K562 (cell line): ENCODE measurements around the gene SENP7. TPM values are rescaled to one million over a fixed set of nuclear protein-coding genes. Genes with fewer than 3 reads are reported as not detected.

ENCODE experiments used
- ATAC-seq: fragments of 200-7000 bp; cut with Tn5 transposase; 3 replicates; pipeline ENCODE4 v1.9.1; 2020; ENCODE audit warnings: moderate library complexity
- BruUV-seq: library from RNA; stranded (reverse); fragments of 400-500 nt; replicated peaks from 2 replicates; lab custom pipeline; 2021; lab: Mats Ljungman, UMichigan
- CTCF ChIA-PET: fragments of 300-600 bp; formaldehyde crosslinking; extraction: SDS; loops from one replicate; lab custom pipeline; 2021; ENCODE audit warnings: low intra/inter-chr PET ratio; lab: Yijun Ruan, JAX
- POLR2A ChIA-PET: fragments of 300-600, 350-650 bp; sonication (Branson Sonifier 250); formaldehyde crosslinking; extraction: SDS; loops from one replicate; lab custom pipeline; 2021; ENCODE audit warnings: antibody characterized with exemption, inconsistent platforms; lab: Yijun Ruan, JAX
- DNase-seq, 4 experiments: peaks; one replicate each; pipeline versions ENCODE4 v3.0.0 to v3.0.0-alpha.2; 2011 to 2018; ENCODE audit warnings: low spot score in 3 of 4, mixed read lengths in 3 of 4; ENCODE audit errors: extremely low read depth in 1 of 4
- FAIRE-seq: peaks from 2 replicates; lab custom pipeline; 2011; peaks lifted over from hg19 to GRCh38; lab: Jason Lieb, UNC
- H2AFZ ChIP-seq: 2 replicates; pipeline ENCODE4 v1.6.0; 2011; ENCODE audit warnings: low read depth, low read length, control low read depth, inconsistent platforms
- H3K27ac ChIP-seq: fragments of 200-600 bp; 3 replicates; pipeline ENCODE4 v1.8.0; 2011; ENCODE audit warnings: low read depth, mild to moderate bottlenecking, control low read depth, inconsistent platforms, low read length, moderate library complexity, mixed read lengths; ENCODE audit errors: extremely low read depth
- H3K27me3 ChIP-seq, 2 experiments: fragments of 300-600 bp in 1 of 2; 2 replicates in 1 of 2; 3 replicates in 1 of 2; pipeline versions ENCODE4 v1.6.0 to v1.8.0; 2011; ENCODE audit warnings: inconsistent platforms in 2 of 2, low read length in 2 of 2, mild to moderate bottlenecking in 1 of 2, mixed read lengths in 1 of 2, moderate library complexity in 1 of 2; ENCODE audit not compliant: control insufficient read depth in 2 of 2, insufficient read depth in 2 of 2
- H3K36me3 ChIP-seq: fragments of 300-600 bp; 3 replicates; pipeline ENCODE4 v1.8.0; 2011; ENCODE audit warnings: mild to moderate bottlenecking, low read length, inconsistent platforms; ENCODE audit not compliant: control insufficient read depth, insufficient read depth
- H3K4me1 ChIP-seq, 2 experiments: fragments of 200-600 bp in 1 of 2; replicated peaks in 1 of 2; 2 replicates in 1 of 2; 3 replicates in 1 of 2; pipeline versions ENCODE4 v1.5.1 to v1.8.0; 2011; ENCODE audit warnings: inconsistent platforms in 2 of 2, low read length in 2 of 2, mild to moderate bottlenecking in 1 of 2, mixed read lengths in 1 of 2, moderate library complexity in 1 of 2; ENCODE audit not compliant: control insufficient read depth in 2 of 2, insufficient read depth in 2 of 2
- H3K4me2 ChIP-seq: 2 replicates; pipeline ENCODE4 v1.6.1; 2011; ENCODE audit warnings: low read length, control low read depth, inconsistent platforms, mixed read lengths; ENCODE audit not compliant: insufficient read depth
- H3K4me3 ChIP-seq: fragments of 200-600 bp; sonication (generic), shearing (Covaris generic); 2 replicates; pipeline ENCODE4 v1.5.1; 2016; ENCODE audit warnings: control low read depth, inconsistent platforms
- H3K79me2 ChIP-seq: fragments of 200-600 bp; 3 replicates; pipeline ENCODE4 v1.8.0; 2011; ENCODE audit warnings: low read length, inconsistent platforms; ENCODE audit not compliant: control insufficient read depth, insufficient read depth
- H3K9ac ChIP-seq, 2 experiments: 2 replicates each; pipeline versions ENCODE4 v1.6.0 to v1.6.1; 2011; ENCODE audit warnings: low read depth in 2 of 2, low read length in 2 of 2, control low read depth in 1 of 2, inconsistent platforms in 1 of 2, mild to moderate bottlenecking in 1 of 2, mixed read lengths in 1 of 2; ENCODE audit not compliant: insufficient read depth in 1 of 2
- H3K9me1 ChIP-seq: one replicate; pipeline ENCODE4 v1.6.0; 2011; ENCODE audit warnings: inconsistent platforms, mild to moderate bottlenecking, low read length, moderate library complexity; ENCODE audit not compliant: control insufficient read depth, insufficient read depth
- H3K9me3 ChIP-seq: replicated peaks from 2 replicates; pipeline ENCODE4 v1.5.1; 2011; ENCODE audit warnings: low read depth, low read length, inconsistent platforms; ENCODE audit not compliant: control insufficient read depth, insufficient read depth
- H4K20me1 ChIP-seq: replicated peaks from 2 replicates; pipeline ENCODE4 v1.6.1; 2011; ENCODE audit warnings: low read length, inconsistent platforms, mixed read lengths; ENCODE audit not compliant: control insufficient read depth, insufficient read depth
- FOSL1 ChIP-seq: fragments of 200-800 bp; sonication (Bioruptor generic); conservative IDR thresholded peaks from 2 replicates; pipeline ENCODE4 v1.6.1; 2016; ENCODE audit warnings: missing genetic modification characterization, missing compliant biosample characterization
- NCOA6 ChIP-seq: fragments of 450-650 bp; IDR thresholded peaks from 2 replicates; pipeline ENCODE4 v1.6.1; 2017; ENCODE audit warnings: mild to moderate bottlenecking
- PATZ1 ChIP-seq: fragments of 250-450 bp; sonication (Bioruptor Pico); IDR thresholded peaks from 2 replicates; pipeline ENCODE4 v1.5.0; 2020; ENCODE audit warnings: mild to moderate bottlenecking, borderline replicate concordance
- SIN3B ChIP-seq: fragments of 450-650 bp; IDR thresholded peaks from 2 replicates; pipeline ENCODE4 v1.6.1; 2017; ENCODE audit warnings: low read depth, mild to moderate bottlenecking, moderate library complexity
- TAF9B ChIP-seq: fragments of 450-650 bp; IDR thresholded peaks from 2 replicates; pipeline ENCODE4 v1.6.1; 2018; ENCODE audit warnings: mild to moderate bottlenecking; ENCODE audit not compliant: partially characterized antibody
- USF2 ChIP-seq: sonication (generic); formaldehyde crosslinking; IDR thresholded peaks from 2 replicates; pipeline ENCODE4 v1.5.0; 2020; ENCODE audit warnings: missing genetic modification reagents
- ZNF197 ChIP-seq: fragments of 200-800 bp; sonication (Bioruptor generic); IDR thresholded peaks from 2 replicates; pipeline ENCODE4 v1.6.1; 2016; ENCODE audit warnings: low read depth, missing genetic modification characterization, missing compliant biosample characterization
- ZNF263 ChIP-seq: sonication (generic); formaldehyde crosslinking; IDR thresholded peaks from 2 replicates; pipeline ENCODE4 v1.8.0; 2022; ENCODE audit warnings: mild to moderate bottlenecking, missing genetic modification reagents, borderline replicate concordance
- ZNF766 ChIP-seq: fragments of 200-800 bp; sonication (Bioruptor generic); conservative IDR thresholded peaks from 2 replicates; pipeline ENCODE4 v1.6.1; 2016; ENCODE audit warnings: missing genetic modification characterization, missing compliant biosample characterization
- WGBS: fragments of 100-300 bp; shearing (Covaris generic); methylation state at CpG from one replicate; pipeline ENCODE4 v1.1.6; 2016; ENCODE audit warnings: low coverage, mixed read lengths; ENCODE audit not compliant: insufficient coverage; ENCODE audit errors: missing lambda C conversion rate; 5-methylcytosine and 5-hydroxymethylcytosine counted together
- in situ Hi-C: fragments of 300-500 bp; cut with MboI; formaldehyde crosslinking; loops from 4 replicates; pipeline ENCODE4 v1.15.0; 2018; ENCODE audit warnings: inconsistent platforms, mixed read lengths
- intact Hi-C: fragments of 100-400 bp; cut with micrococcal nuclease; formaldehyde crosslinking; loops from 2 replicates; pipeline ENCODE4 v1.14.2; 2022
- polyA plus RNA-seq, 8 experiments: library from polyadenylated mRNA; depleted of rRNA in 4 of 8; stranded (reverse) in 5 of 8; unstranded in 3 of 8; fragments of >200 nt; fragmentation: Nextera tagmentation in 2 of 8; fragmentation: Illumina TruSeq in 1 of 8; extraction: Ambion mirVana in 2 of 8; extraction: Trizol in 1 of 8; gene quantifications; 2 replicates each; pipeline versions ENCODE4 v1.2.1 to v1.2.3, GENCODE V29; 2011 to 2014; ENCODE audit warnings: inconsistent platforms in 1 of 8, missing spikeins in 1 of 8
- total RNA-seq, 7 experiments: library from RNA; depleted of rRNA in 6 of 7; stranded (reverse); fragments of >200 nt in 6 of 7; fragmentation: Illumina TruSeq in 2 of 7; extraction: Trizol in 2 of 7; gene quantifications; 2 replicates each; pipeline versions ENCODE4 v1.2.1 to v1.2.3, GENCODE V29; 2011 to 2021; ENCODE audit warnings: low replicate concordance in 1 of 7

The SENP7 gene
- total and polyA plus RNA-seq, 9 of the 15 experiments (the other 6 are each of a cell fraction or from before 2014, with no cell fraction given), result 4.1 to 21.9 (median 10.7) TPM

GRCh38 chr3:101319531-101319930, 193.5 kb downstream of the SENP7 start:
- Histone ChIP-seq H3K9me3 (no peaks in the 10 kb centered on the region), H3K4me1 (no peaks in the 10 kb centered on the region), H4K20me1 (no peaks in the 10 kb centered on the region), H3K9ac (no peak overlapping the region), H3K4me2 (no peak overlapping the region), H2AFZ (no peak overlapping the region), H3K4me3 (no peak overlapping the region), H3K79me2 (no peaks in the 10 kb centered on the region)
- intact Hi-C loops, result no loop called here
- FAIRE-seq (no peak), ATAC-seq (no peak; the same call in 2 of the 3 replicates), DNase-seq (no peak)
- CTCF ChIA-PET, result no interaction called here
- BruUV-seq, result no TSS peak
- TF ChIP-seq TAF9B, result no peak
- no peak for TF ChIP-seq NCOA6
- no peak for TF ChIP-seq ZNF766 (CRISPR knock-in tag)
- no peak for TF ChIP-seq PATZ1
- TF ChIP-seq ZNF263 (CRISPR knock-in tag), result no peak
- no peak for TF ChIP-seq USF2
- TF ChIP-seq ZNF197 (CRISPR knock-in tag), result no peak
- TF ChIP-seq SIN3B, result no peak
- TF ChIP-seq FOSL1 (tag), result no peak
- TF ChIP-seq, all 486 proteins: peak for 0
- H3K27me3 ChIP-seq, result no peaks in the 10 kb centered on the region
- no peak overlapping the region for H3K27ac ChIP-seq
- in situ Hi-C loops, result no loop called here
- POLR2A ChIA-PET, result no interaction called here
- H3K9me1 ChIP-seq, result no peaks in the 10 kb centered on the region
- 64% methylated on average over 5 of the region's 5 CpGs for WGBS
- no peaks in the 10 kb centered on the region for H3K36me3 ChIP-seq
